GM23338 (cell line): ENCODE data around the gene ANKRD13C. TPM values are rescaled to one million over a fixed set of nuclear protein-coding genes. Genes with fewer than 3 reads are reported as not detected.

Source experiments
- ATAC-seq: fragments of 200-7000 bp; cut with Tn5 transposase; 3 replicates; pipeline ENCODE4 v1.9.1; 2020
- DNase-seq: peaks from one replicate; pipeline ENCODE4 v3.0.0-alpha.2; 2015; ENCODE audit warnings: low spot score
- H2AFZ ChIP-seq: fragments of 200-600 bp; sonication (generic); 2 replicates; pipeline ENCODE4 v1.8.0; 2016; ENCODE audit warnings: antibody characterized with exemption, mild to moderate bottlenecking, moderate library complexity
- H3F3A ChIP-seq: fragments of 200-600 bp; sonication (generic); replicated peaks from 2 replicates; pipeline ENCODE4 v1.8.0; 2017; ENCODE audit warnings: antibody characterized with exemption, mixed run types, low read depth
- H3K27ac ChIP-seq: fragments of 200-600 bp; sonication (generic); 2 replicates; pipeline ENCODE4 v1.6.1; 2016; ENCODE audit warnings: low read depth
- H3K27me3 ChIP-seq: fragments of 200-600 bp; sonication (generic); 2 replicates; pipeline ENCODE4 v1.8.0; 2016; ENCODE audit warnings: mild to moderate bottlenecking, mixed run types, moderate library complexity; ENCODE audit not compliant: insufficient read depth
- H3K36me3 ChIP-seq: fragments of 200-600 bp; sonication (generic); 2 replicates; pipeline ENCODE4 v1.8.0; 2016; ENCODE audit warnings: mild to moderate bottlenecking; ENCODE audit not compliant: insufficient read depth
- H3K4me1 ChIP-seq: fragments of 200-600 bp; sonication (generic); 2 replicates; pipeline ENCODE4 v1.8.0; 2016; ENCODE audit warnings: mild to moderate bottlenecking, moderate library complexity; ENCODE audit not compliant: insufficient read depth
- H3K4me2 ChIP-seq: fragments of 200-600 bp; sonication (generic); 2 replicates; pipeline ENCODE4 v1.7.1; 2017; ENCODE audit warnings: mixed run types
- H3K4me3 ChIP-seq: fragments of 200-600 bp; sonication (generic); 2 replicates; pipeline ENCODE4 v1.6.1; 2016; ENCODE audit warnings: mixed run types
- H3K79me2 ChIP-seq: fragments of 200-600 bp; sonication (generic); replicated peaks from 2 replicates; pipeline ENCODE4 v1.8.0; 2017; ENCODE audit warnings: mild to moderate bottlenecking; ENCODE audit not compliant: insufficient read depth
- H3K9me2 ChIP-seq: fragments of 200-600 bp; sonication (generic); 2 replicates; pipeline ENCODE4 v1.8.0; 2017; ENCODE audit not compliant: insufficient read depth
- H4K20me1 ChIP-seq: fragments of 200-600 bp; sonication (generic); replicated peaks from 2 replicates; pipeline ENCODE4 v1.8.0; 2017; ENCODE audit warnings: mild to moderate bottlenecking; ENCODE audit not compliant: insufficient read depth
- H3K27ac Mint-ChIP-seq: 2 replicates; pipeline ENCODE4 v1.8.0; 2020; ENCODE audit warnings: inconsistent platforms, mild to moderate bottlenecking, moderate library complexity, mixed read lengths
- H3K27me3 Mint-ChIP-seq: 3 replicates; pipeline ENCODE4 v1.8.0; 2022; ENCODE audit warnings: low read depth, mild to moderate bottlenecking, moderate library complexity, mixed read lengths, inconsistent platforms; ENCODE audit not compliant: insufficient read depth, poor library complexity
- H3K36me3 Mint-ChIP-seq: 3 replicates; pipeline ENCODE4 v1.8.0; 2021; ENCODE audit warnings: low read depth, mild to moderate bottlenecking, inconsistent platforms, moderate library complexity, mixed read lengths
- H3K4me1 Mint-ChIP-seq: 3 replicates; pipeline ENCODE4 v1.8.0; 2020; ENCODE audit warnings: mild to moderate bottlenecking, inconsistent platforms, mixed read lengths
- H3K4me3 Mint-ChIP-seq: 3 replicates; pipeline ENCODE4 v1.8.0; 2021; ENCODE audit warnings: moderate library complexity, mild to moderate bottlenecking, inconsistent platforms, mixed read lengths
- H3K9me3 Mint-ChIP-seq: 3 replicates; pipeline ENCODE4 v1.8.0; 2020; ENCODE audit warnings: moderate library complexity, mild to moderate bottlenecking, inconsistent platforms, mixed read lengths
- CREB1 ChIP-seq: fragments of 250-450 bp; sonication (Bioruptor Pico); IDR thresholded peaks from 2 replicates; pipeline ENCODE4 v1.5.0; 2020; ENCODE audit warnings: low read depth, mild to moderate bottlenecking, moderate library complexity
- CTCF ChIP-seq, 2 experiments: fragments of 200-600 bp in 1 of 2; sonication (generic) in 1 of 2; conservative IDR thresholded peaks; 2 replicates each; pipeline versions ENCODE4 v1.5.1 to v1.6.1; 2016 to 2017; ENCODE audit warnings: antibody characterized with exemption in 2 of 2, low read depth in 2 of 2, mild to moderate bottlenecking in 2 of 2, moderate library complexity in 1 of 2
- EZH2 ChIP-seq: fragments of 200-600 bp; sonication (generic); IDR thresholded peaks from one replicate; pipeline ENCODE4 v1.8.0; 2017; ENCODE audit warnings: antibody characterized with exemption, mild to moderate bottlenecking, low read depth; ENCODE audit not compliant: unreplicated experiment
- EZH2phosphoT487 ChIP-seq: fragments of 200-600 bp; sonication (generic); IDR thresholded peaks from one replicate; pipeline ENCODE4 v1.8.1; 2018; ENCODE audit warnings: antibody characterized with exemption; ENCODE audit not compliant: unreplicated experiment
- NANOG ChIP-seq: IDR thresholded peaks from 2 replicates; pipeline ENCODE4 v1.6.1; 2016; ENCODE audit warnings: antibody characterized with exemption, borderline replicate concordance
- ZNF114 ChIP-seq: fragments of 250-450 bp; sonication (Bioruptor Pico); IDR thresholded peaks from 2 replicates; pipeline ENCODE4 v1.5.0; 2020; ENCODE audit warnings: mild to moderate bottlenecking, moderate library complexity
- polyA plus RNA-seq: library from polyadenylated mRNA; unstranded; fragments of >200 nt; fragmentation: Nextera tagmentation; extraction: Ambion mirVana; gene quantifications from 2 replicates; pipeline ENCODE4 v1.2.1, GENCODE V29; 2016
- total RNA-seq: library from RNA; depleted of rRNA; stranded (reverse); fragments of >200 nt; shearing (Covaris generic); gene quantifications from 2 replicates; pipeline ENCODE4 v1.2.3, GENCODE V29; 2014
- TF ChIP-seq, protein P1 (sequence below): fragments of 250-450 bp; sonication (Bioruptor Pico); IDR thresholded peaks from 2 replicates; pipeline ENCODE4 v1.5.0; 2020; ENCODE audit warnings: mild to moderate bottlenecking, moderate library complexity

Gene ANKRD13C
- total and polyA plus RNA-seq, 2 experiments from 2014 or later: 12.3 to 32.5 TPM

DNA sequence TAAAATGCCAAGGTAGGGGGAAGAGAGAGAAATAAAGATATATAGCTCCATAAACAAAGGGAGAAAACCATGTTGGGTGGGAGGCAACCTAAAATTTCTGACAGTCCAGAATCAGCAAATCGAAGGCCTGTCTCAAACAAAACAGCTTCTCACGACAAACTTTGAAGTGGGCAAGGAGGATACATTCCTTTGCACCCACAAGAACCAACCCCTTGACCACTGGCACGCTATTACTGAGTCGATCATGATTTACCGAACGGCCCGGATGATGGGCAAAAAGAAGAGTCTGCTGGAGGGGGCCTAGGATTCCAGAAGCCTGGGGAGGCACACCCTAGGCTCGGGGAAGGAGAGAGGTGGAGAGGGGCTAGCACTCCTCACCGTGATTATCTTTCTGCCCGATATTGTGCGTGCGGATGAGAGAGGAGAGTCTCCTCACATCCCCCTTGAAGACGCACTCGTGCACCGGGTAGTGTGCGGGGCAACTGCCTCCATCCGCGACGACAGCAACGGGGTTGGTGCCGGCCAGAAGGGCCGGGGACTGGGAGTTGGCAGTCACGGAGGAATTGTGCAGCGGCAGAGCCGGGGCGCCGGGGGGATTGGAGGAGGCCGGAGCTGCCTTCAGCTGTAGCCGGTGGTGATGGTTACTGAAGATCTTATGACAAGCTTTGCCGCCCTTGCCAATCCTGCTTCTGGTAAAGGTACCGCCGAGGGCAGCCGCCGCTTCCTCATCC lies 756 bp downstream of the ANKRD13C start (continued):
- TF ChIP-seq, protein P1, sequence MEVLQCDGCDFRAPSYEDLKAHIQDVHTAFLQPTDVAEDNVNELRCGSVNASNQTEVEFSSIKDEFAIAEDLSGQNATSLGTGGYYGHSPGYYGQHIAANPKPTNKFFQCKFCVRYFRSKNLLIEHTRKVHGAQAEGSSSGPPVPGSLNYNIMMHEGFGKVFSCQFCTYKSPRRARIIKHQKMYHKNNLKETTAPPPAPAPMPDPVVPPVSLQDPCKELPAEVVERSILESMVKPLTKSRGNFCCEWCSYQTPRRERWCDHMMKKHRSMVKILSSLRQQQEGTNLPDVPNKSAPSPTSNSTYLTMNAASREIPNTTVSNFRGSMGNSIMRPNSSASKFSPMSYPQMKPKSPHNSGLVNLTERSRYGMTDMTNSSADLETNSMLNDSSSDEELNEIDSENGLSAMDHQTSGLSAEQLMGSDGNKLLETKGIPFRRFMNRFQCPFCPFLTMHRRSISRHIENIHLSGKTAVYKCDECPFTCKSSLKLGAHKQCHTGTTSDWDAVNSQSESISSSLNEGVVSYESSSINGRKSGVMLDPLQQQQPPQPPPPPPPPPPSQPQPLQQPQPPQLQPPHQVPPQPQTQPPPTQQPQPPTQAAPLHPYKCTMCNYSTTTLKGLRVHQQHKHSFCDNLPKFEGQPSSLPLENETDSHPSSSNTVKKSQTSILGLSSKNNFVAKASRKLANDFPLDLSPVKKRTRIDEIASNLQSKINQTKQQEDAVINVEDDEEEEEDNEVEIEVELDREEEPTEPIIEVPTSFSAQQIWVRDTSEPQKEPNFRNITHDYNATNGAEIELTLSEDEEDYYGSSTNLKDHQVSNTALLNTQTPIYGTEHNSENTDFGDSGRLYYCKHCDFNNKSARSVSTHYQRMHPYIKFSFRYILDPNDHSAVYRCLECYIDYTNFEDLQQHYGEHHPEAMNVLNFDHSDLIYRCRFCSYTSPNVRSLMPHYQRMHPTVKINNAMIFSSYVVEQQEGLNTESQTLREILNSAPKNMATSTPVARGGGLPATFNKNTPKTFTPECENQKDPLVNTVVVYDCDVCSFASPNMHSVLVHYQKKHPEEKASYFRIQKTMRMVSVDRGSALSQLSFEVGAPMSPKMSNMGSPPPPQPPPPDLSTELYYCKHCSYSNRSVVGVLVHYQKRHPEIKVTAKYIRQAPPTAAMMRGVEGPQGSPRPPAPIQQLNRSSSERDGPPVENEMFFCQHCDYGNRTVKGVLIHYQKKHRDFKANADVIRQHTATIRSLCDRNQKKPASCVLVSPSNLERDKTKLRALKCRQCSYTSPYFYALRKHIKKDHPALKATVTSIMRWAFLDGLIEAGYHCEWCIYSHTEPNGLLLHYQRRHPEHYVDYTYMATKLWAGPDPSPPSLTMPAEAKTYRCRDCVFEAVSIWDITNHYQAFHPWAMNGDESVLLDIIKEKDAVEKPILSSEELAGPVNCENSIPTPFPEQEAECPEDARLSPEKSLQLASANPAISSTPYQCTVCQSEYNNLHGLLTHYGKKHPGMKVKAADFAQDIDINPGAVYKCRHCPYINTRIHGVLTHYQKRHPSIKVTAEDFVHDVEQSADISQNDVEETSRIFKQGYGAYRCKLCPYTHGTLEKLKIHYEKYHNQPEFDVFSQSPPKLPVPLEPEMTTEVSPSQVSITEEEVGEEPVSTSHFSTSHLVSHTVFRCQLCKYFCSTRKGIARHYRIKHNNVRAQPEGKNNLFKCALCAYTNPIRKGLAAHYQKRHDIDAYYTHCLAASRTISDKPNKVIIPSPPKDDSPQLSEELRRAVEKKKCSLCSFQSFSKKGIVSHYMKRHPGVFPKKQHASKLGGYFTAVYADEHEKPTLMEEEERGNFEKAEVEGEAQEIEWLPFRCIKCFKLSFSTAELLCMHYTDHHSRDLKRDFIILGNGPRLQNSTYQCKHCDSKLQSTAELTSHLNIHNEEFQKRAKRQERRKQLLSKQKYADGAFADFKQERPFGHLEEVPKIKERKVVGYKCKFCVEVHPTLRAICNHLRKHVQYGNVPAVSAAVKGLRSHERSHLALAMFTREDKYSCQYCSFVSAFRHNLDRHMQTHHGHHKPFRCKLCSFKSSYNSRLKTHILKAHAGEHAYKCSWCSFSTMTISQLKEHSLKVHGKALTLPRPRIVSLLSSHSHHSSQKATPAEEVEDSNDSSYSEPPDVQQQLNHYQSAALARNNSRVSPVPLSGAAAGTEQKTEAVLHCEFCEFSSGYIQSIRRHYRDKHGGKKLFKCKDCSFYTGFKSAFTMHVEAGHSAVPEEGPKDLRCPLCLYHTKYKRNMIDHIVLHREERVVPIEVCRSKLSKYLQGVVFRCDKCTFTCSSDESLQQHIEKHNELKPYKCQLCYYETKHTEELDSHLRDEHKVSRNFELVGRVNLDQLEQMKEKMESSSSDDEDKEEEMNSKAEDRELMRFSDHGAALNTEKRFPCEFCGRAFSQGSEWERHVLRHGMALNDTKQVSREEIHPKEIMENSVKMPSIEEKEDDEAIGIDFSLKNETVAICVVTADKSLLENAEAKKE (CRISPR knock-in tag): no peak
- no peak for TF ChIP-seq NANOG
- no peak for TF ChIP-seq EZH2

DNA sequence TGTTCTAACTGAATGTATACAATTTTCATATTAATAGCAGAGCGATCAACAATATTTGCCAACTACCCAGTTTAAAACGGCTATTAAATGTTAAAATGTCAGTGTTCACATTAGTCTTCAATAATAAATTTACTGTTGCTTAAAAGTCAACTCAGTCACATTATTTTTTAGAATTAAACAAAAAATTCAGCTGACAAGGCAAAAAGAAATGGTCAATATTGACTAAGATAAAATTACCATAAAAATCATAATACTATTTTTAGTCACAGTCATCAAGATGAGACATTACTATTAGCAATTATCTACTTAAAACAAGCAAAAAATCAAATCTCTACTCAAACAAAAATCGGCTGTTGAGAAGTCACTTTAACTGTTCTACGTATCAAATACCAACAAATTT lies 1.5 kb downstream of the ANKRD13C start:
- no peak for DNase-seq
- Mint-ChIP-seq H3K27ac (peak overlapping the region; percentile 99; the same call in 1 of the 2 replicates), H3K4me3 (peak overlapping the region; percentile 86), H3K27me3 (peaks cover 10% of the 10 kb centered on the region), H3K4me1 (peaks cover 18% of the 10 kb centered on the region), H3K9me3 (no peaks in the 10 kb centered on the region; the same call in 2 of the 3 replicates), H3K36me3 (peaks cover 2% of the 10 kb centered on the region; the same call in 1 of the 3 replicates)
- no peaks in the 10 kb centered on the region for H3K27me3 ChIP-seq
- H3K4me3 ChIP-seq: peak overlapping the region; percentile 74
- no peak overlapping the region for H3K27ac ChIP-seq
- peaks cover 15% of the 10 kb centered on the region for H3K4me1 ChIP-seq
- peaks cover 69% of the 10 kb centered on the region for H3K79me2 ChIP-seq
- H3K36me3 ChIP-seq: no peaks in the 10 kb centered on the region
- H4K20me1 ChIP-seq: peaks cover 37% of the 10 kb centered on the region; the same call in 1 of the 2 replicates
- H2AFZ ChIP-seq: no peak overlapping the region
- no peaks in the 10 kb centered on the region; the same call in 1 of the 2 replicates for H3F3A ChIP-seq
- H3K4me2 ChIP-seq: peak overlapping the region; percentile 93
- H3K9me2 ChIP-seq: no peaks in the 10 kb centered on the region
- ATAC-seq: no peak
- TF ChIP-seq ZNF114 (CRISPR knock-in tag) (no peak), CTCF (conservative IDR thresholded peaks at IDR 0.05; ENCODE audit: low read depth in 2 of 2) (no peak), CREB1 (CRISPR knock-in tag) (no peak), EZH2phosphoT487 (no peak), EZH2 (no peak)
